Measurements from ENCODE around the gene IQCE. TPM values are rescaled to one million over a fixed set of nuclear protein-coding genes. Genes with fewer than 3 reads are reported as not detected.

Gene IQCE
- total and polyA plus RNA-seq, 2 donors (not counting 1 experiment from before 2014, with no cell fraction given), result 3.5 to 9.5 TPM

GRCh38 chr7:2658941-2659340, 100.2 kb downstream of the IQCE start:
- Mint-ChIP-seq H3K27ac (no peak overlapping the region), H3K9me3 (ENCODE audit: insufficient read depth) (no peaks in the 10 kb centered on the region), H3K4me3 (no peak overlapping the region), H3K4me1 (no peaks in the 10 kb centered on the region), H3K27me3 (no peaks in the 10 kb centered on the region)
- H3K36me3 ChIP-seq (replicated peaks in 1 of 2; ENCODE audit: control extremely low read depth in 1 of 2, control insufficient read depth in 1 of 2, extremely low read depth in 1 of 2, insufficient read depth in 2 of 2, low read length in 1 of 2), result peaks cover 0 to 15% of the 10 kb centered on the region in 2 experiments
- no peak overlapping the region for H2AFZ ChIP-seq (ENCODE audit: insufficient read depth, low read depth, low read length, poor library complexity, severe bottlenecking)
- no peak overlapping the region for H3K4me3 ChIP-seq (ENCODE audit: control extremely low read depth in 1 of 5, extremely low read depth in 1 of 5, insufficient read depth in 1 of 5, low read depth in 2 of 5, low read length in 4 of 5)
- intact Hi-C loops (cut with micrococcal nuclease), result no loop called here
- no peaks in the 10 kb centered on the region for H3K27me3 ChIP-seq (replicated peaks in 1 of 4; ENCODE audit: control extremely low read depth in 1 of 4, control insufficient read depth in 3 of 4, insufficient read depth in 4 of 4, low read length in 3 of 4)
- POLR2A ChIA-PET, result no interaction called here
- H3K4me1 ChIP-seq (ENCODE audit: control insufficient read depth in 2 of 2, insufficient read depth in 2 of 2, low read length in 2 of 2), result no peaks in the 10 kb centered on the region
- no peaks in the 10 kb centered on the region for H4K20me1 ChIP-seq (ENCODE audit: control insufficient read depth, insufficient read depth, low read length, poor library complexity, severe bottlenecking)
- TF ChIP-seq CTCF (IDR thresholded peaks at IDR 0.05) (no peak), EZH2 (IDR thresholded peaks at IDR 0.05; ENCODE audit: borderline replicate concordance, insufficient read depth, low read depth, low read length, poor library complexity, severe bottlenecking) (no peak)
- H3K27ac ChIP-seq (ENCODE audit: low read length in 2 of 2), result no peak overlapping the region
- WGBS (ENCODE audit: insufficient coverage), result 96% methylated on average over 12 of the region's 15 CpGs
- ATAC-seq (ENCODE audit: low read depth) (no peak), DNase-seq (no peak)
- H3K79me2 ChIP-seq (ENCODE audit: control insufficient read depth, insufficient read depth, low read length), result peaks cover 4% of the 10 kb centered on the region
- H3K9ac ChIP-seq (ENCODE audit: low read length), result no peak overlapping the region
- CTCF ChIA-PET, result interaction anchor here (1.0 to 1.7 kb wide), 4 partner anchors 51 to 209 kb away, joined by 3 to 4 read pairs (median 4); no protein-coding TSS in a partner anchor
- H3K9me3 ChIP-seq (ENCODE audit: control extremely low read depth in 1 of 3, control insufficient read depth in 2 of 3, insufficient read depth in 1 of 3, low read length in 2 of 3), result no peaks in the 10 kb centered on the region
- H3K4me2 ChIP-seq (replicated peaks; ENCODE audit: low read depth, low read length, poor library complexity, severe bottlenecking), result no peak overlapping the region

GRCh38 chr7:2659556-2660358, 101.0 kb downstream of the IQCE start:
- intact Hi-C loops (cut with micrococcal nuclease), result no loop called here
- DNase-seq, result no peak
- H3K4me1 Mint-ChIP-seq, result no peaks in the 10 kb centered on the region
- Histone ChIP-seq H3K4me2 (replicated peaks; ENCODE audit: low read depth, low read length, poor library complexity, severe bottlenecking) (no peak overlapping the region), H3K36me3 (replicated peaks in 1 of 2; ENCODE audit: control extremely low read depth in 1 of 2, control insufficient read depth in 1 of 2, extremely low read depth in 1 of 2, insufficient read depth in 2 of 2, low read length in 1 of 2) (peaks cover 0 to 15% of the 10 kb centered on the region in 2 experiments), H2AFZ (ENCODE audit: insufficient read depth, low read depth, low read length, poor library complexity, severe bottlenecking) (no peak overlapping the region), H3K4me3 (ENCODE audit: control extremely low read depth in 1 of 5, extremely low read depth in 1 of 5, insufficient read depth in 1 of 5, low read depth in 2 of 5, low read length in 4 of 5) (no peak overlapping the region), H3K27me3 (replicated peaks in 1 of 4; ENCODE audit: control extremely low read depth in 1 of 4, control insufficient read depth in 3 of 4, insufficient read depth in 4 of 4, low read length in 3 of 4) (no peaks in the 10 kb centered on the region), H3K27ac (ENCODE audit: low read length in 2 of 2) (no peak overlapping the region), H3K79me2 (ENCODE audit: control insufficient read depth, insufficient read depth, low read length) (peaks cover 4% of the 10 kb centered on the region), H3K9ac (ENCODE audit: low read length) (no peak overlapping the region), H3K9me3 (ENCODE audit: control extremely low read depth in 1 of 3, control insufficient read depth in 2 of 3, insufficient read depth in 1 of 3, low read length in 2 of 3) (no peaks in the 10 kb centered on the region), H4K20me1 (ENCODE audit: control insufficient read depth, insufficient read depth, low read length, poor library complexity, severe bottlenecking) (no peaks in the 10 kb centered on the region), H3K4me1 (ENCODE audit: control insufficient read depth in 2 of 2, insufficient read depth in 2 of 2, low read length in 2 of 2) (no peaks in the 10 kb centered on the region)
- no peak for ATAC-seq (ENCODE audit: low read depth)
- H3K27ac Mint-ChIP-seq, result no peak overlapping the region
- WGBS (ENCODE audit: insufficient coverage), result 90% methylated on average over 35 of the region's 36 CpGs
- no peaks in the 10 kb centered on the region for H3K27me3 Mint-ChIP-seq
- no peak overlapping the region for H3K4me3 Mint-ChIP-seq
- POLR2A ChIA-PET, result interaction anchor here (0.7 kb wide), 1 partner anchor 49 kb away, joined by 5 read pairs; no protein-coding TSS in a partner anchor
- CTCF ChIA-PET, result interaction anchor here (1.0 to 1.6 kb wide), 3 partner anchors 50 to 93 kb away, joined by 3 read pairs; no protein-coding TSS in a partner anchor
- no peak for TF ChIP-seq CTCF (IDR thresholded peaks at IDR 0.05)
- TF ChIP-seq EZH2 (IDR thresholded peaks at IDR 0.05; ENCODE audit: borderline replicate concordance, insufficient read depth, low read depth, low read length, poor library complexity, severe bottlenecking), result no peak
- no peaks in the 10 kb centered on the region for H3K9me3 Mint-ChIP-seq (ENCODE audit: insufficient read depth)
